AG04450 (cell line): ENCODE measurements around the gene SRRM3. TPM values are rescaled to one million over a fixed set of nuclear protein-coding genes. Genes with fewer than 3 reads are reported as not detected.

Source experiments
- CTCF ChIA-PET: fragments of 300-600, 350-600 bp; formaldehyde crosslinking; extraction: SDS; loops from one replicate; lab custom pipeline; 2022; ENCODE audit warnings: antibody characterized with exemption, inconsistent platforms; lab: Charles Lee
- POLR2A ChIA-PET: fragments of 350-600 bp; formaldehyde crosslinking; extraction: SDS; loops from one replicate; lab custom pipeline; 2021; ENCODE audit warnings: antibody characterized with exemption, inconsistent platforms; lab: Yijun Ruan, JAX
- DNase-seq: peaks from one replicate; pipeline ENCODE4 v3.0.0-alpha.2; 2011; ENCODE audit warnings: low read depth, low spot score
- H3K27ac ChIP-seq: one replicate; pipeline ENCODE4 v1.5.1; 2012; ENCODE audit warnings: low read depth, low read length, control low read depth
- H3K27me3 ChIP-seq: one replicate; pipeline ENCODE4 v1.6.0; 2012; ENCODE audit warnings: low read length; ENCODE audit not compliant: control insufficient read depth, insufficient read depth
- H3K4me3 ChIP-seq: 2 replicates; pipeline ENCODE4 v1.5.1; 2011; ENCODE audit warnings: mild to moderate bottlenecking, low read depth, low read length, control low read depth
- H3K9me3 ChIP-seq: 2 replicates; pipeline ENCODE4 v1.5.1; 2012; ENCODE audit warnings: low read length; ENCODE audit not compliant: control insufficient read depth, insufficient read depth
- polyA plus RNA-seq: library from polyadenylated mRNA; depleted of rRNA; stranded (reverse); fragments of >200 nt; gene quantifications from 2 replicates; pipeline ENCODE4 v1.2.3, GENCODE V29; 2011
- TF ChIP-seq, protein P1 (sequence below): IDR thresholded peaks from 2 replicates; pipeline ENCODE4 v1.5.1; 2011; ENCODE audit warnings: low read depth, low read length, control low read depth, inconsistent platforms

Gene SRRM3
- polyA plus RNA-seq, 1 experiment, result 1.5 TPM

DNA sequence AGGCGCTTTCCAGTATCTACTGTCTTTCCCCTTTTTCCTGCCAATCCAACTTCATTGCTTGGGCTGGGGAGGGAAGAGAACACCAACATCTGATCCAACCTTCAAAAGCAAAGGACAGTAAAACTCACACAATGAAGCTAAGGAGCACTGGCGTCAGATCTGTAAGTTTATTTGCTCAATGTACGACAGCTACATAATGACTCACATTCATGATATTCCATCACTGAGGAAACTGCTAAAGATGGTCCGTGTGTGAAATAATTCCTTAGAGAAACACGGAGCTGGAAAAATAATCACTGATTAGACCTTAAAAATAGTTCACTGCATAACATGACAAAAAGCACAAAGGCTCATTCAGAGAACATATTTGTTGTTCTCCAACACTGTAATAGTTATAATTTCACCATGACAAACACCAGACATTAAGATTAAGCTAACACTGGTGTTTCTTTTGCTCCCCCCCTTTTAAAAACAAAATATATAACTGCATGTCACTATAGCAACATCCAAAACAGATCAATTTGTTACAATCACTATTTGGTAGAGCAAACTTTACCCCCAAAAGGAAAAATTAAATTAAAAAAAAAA lies 125.0 kb downstream of the SRRM3 start:
- Histone ChIP-seq H3K27ac (no peak overlapping the region), H3K9me3 (no peaks in the 10 kb centered on the region; the same call in 1 of the 2 replicates), H3K4me3 (no peak overlapping the region), H3K27me3 (no peaks in the 10 kb centered on the region)
- DNase-seq, result no peak
- TF ChIP-seq, protein P1, sequence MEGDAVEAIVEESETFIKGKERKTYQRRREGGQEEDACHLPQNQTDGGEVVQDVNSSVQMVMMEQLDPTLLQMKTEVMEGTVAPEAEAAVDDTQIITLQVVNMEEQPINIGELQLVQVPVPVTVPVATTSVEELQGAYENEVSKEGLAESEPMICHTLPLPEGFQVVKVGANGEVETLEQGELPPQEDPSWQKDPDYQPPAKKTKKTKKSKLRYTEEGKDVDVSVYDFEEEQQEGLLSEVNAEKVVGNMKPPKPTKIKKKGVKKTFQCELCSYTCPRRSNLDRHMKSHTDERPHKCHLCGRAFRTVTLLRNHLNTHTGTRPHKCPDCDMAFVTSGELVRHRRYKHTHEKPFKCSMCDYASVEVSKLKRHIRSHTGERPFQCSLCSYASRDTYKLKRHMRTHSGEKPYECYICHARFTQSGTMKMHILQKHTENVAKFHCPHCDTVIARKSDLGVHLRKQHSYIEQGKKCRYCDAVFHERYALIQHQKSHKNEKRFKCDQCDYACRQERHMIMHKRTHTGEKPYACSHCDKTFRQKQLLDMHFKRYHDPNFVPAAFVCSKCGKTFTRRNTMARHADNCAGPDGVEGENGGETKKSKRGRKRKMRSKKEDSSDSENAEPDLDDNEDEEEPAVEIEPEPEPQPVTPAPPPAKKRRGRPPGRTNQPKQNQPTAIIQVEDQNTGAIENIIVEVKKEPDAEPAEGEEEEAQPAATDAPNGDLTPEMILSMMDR, result no peak
- ChIA-PET CTCF (interaction anchor here (1.0 to 2.3 kb wide), 3 partner anchors 12 to 35 kb away, joined by 4 to 12 read pairs (median 4); partner anchors contain the start of gene YWHAG), POLR2A (interaction anchor here (1.4 to 1.5 kb wide), 2 partner anchors 9 to 32 kb away, joined by 6 to 11 read pairs; partner anchors contain the start of gene YWHAG)

DNA sequence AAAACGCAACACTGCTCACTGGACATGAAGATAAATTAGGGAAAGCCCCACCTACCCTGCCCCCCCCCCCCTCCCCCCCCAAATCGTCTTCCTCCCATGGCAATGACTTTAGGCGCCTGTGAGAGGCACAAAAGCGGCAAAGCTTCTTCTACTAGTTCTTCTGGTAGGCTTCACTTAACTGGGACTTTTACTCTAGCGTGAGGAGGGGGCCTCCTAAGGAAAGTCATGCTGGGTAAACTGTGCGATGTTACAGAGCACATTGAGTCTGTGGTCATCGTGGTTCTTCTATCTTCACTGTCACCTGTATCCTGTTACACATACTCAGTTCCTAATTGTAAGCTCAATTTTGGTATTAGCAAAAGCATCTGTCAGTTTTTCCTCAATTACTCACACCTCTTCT lies 125.9 kb downstream of the SRRM3 start:
- DNase-seq, result no peak
- POLR2A ChIA-PET, result interaction anchor here (0.6 to 1.5 kb wide), 3 partner anchors 9 to 31 kb away, joined by 6 to 11 read pairs (median 7); partner anchors contain the start of gene YWHAG
- CTCF ChIA-PET, result interaction anchor here (0.6 to 2.3 kb wide), 3 partner anchors 13 to 59 kb away, joined by 4 to 12 read pairs (median 5); no protein-coding TSS in a partner anchor

DNA sequence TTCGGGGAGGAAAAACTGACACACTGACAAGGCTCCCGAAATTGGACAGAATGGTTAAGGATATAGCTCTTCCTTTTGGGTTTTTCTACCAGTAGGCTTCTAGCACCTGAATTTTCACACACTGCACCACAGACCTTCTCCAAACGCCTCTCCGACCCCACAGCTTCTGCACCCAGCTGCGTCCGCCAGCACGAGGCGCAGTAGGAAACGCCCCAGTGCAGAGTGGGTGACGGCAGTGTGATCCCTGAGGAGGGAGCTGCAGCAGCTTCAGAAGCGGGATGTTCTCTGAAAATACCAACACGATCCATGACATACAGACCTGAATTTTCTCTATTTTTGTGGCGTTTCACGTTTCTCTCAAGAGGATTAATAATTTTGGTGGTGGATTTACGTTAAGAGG lies 126.7 kb downstream of the SRRM3 start:
- ChIA-PET POLR2A (interaction anchor here (0.6 kb wide), 1 partner anchor 9 kb away, joined by 7 read pairs; no protein-coding TSS in a partner anchor), CTCF (interaction anchor here (2.3 kb wide), 1 partner anchor 37 kb away, joined by 12 read pairs; no protein-coding TSS in a partner anchor)
- Histone ChIP-seq H3K4me3 (no peak overlapping the region), H3K27ac (no peak overlapping the region), H3K27me3 (no peaks in the 10 kb centered on the region), H3K9me3 (no peaks in the 10 kb centered on the region; the same call in 1 of the 2 replicates)
- TF ChIP-seq, protein P1, result no peak
- no peak for DNase-seq

More for the DNA sequence above, 125.9 kb downstream of the SRRM3 start:
- no peak overlapping the region for H3K27ac ChIP-seq
- no peaks in the 10 kb centered on the region; the same call in 1 of the 2 replicates for H3K9me3 ChIP-seq
- no peak overlapping the region for H3K4me3 ChIP-seq
- H3K27me3 ChIP-seq, result no peaks in the 10 kb centered on the region
- TF ChIP-seq, protein P1, result no peak

DNA sequence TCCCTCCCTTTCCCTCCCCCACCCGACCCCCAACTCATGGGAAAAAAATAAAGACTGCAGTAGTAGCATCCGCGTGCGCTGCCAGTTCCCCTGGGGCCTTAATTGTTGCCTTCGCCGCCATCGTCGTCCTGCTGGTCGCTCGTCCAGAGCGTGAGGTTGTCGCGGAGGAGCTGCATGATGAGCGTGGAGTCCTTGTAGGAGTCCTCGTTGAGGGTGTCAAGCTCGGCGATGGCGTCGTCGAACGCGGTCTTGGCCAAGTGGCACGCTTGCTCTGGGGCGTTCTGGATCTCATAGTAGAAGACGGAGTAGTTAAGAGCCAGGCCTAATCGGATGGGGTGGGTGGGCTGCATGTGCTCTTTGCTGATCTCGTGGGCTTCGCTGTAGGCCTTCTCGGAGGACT lies 127.8 kb downstream of the SRRM3 start:
- H3K9me3 ChIP-seq, result no peaks in the 10 kb centered on the region; the same call in 1 of the 2 replicates
- no peaks in the 10 kb centered on the region for H3K27me3 ChIP-seq
- peak overlapping the region; percentile 21 for H3K27ac ChIP-seq
- no peak for DNase-seq
- ChIA-PET CTCF (interaction anchor here (0.6 kb wide), 1 partner anchor 15 kb away, joined by 3 read pairs; no protein-coding TSS in a partner anchor), POLR2A (no interaction called here)
- H3K4me3 ChIP-seq, result no peak overlapping the region
- TF ChIP-seq, protein P1, result no peak

DNA sequence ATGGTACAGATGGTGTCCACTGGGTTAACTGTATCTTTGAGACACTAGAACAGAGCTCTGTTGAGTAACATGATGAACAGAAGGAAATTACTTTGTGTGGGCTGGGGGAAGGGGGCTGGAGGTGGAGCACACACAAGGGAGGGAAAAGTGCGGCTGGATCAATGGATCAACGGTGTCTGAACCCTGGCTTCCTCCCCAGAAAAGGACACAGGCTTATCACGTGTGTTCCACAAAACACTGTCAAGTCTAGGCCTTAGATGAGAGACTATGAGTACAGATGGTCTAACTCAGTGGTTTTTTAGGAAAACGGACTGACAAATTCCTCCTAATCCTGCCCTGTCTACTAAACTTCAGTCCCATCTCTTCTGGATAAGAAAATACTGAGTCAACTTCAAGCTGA lies 128.6 kb downstream of the SRRM3 start:
- POLR2A ChIA-PET, result no interaction called here
- TF ChIP-seq, protein P1, result no peak
- Histone ChIP-seq H3K27me3 (no peaks in the 10 kb centered on the region), H3K9me3 (no peaks in the 10 kb centered on the region; the same call in 1 of the 2 replicates), H3K4me3 (no peak overlapping the region), H3K27ac (no peak overlapping the region)
- DNase-seq, result no peak
- CTCF ChIA-PET, result interaction anchor here (0.8 kb wide), 1 partner anchor 16 kb away, joined by 5 read pairs; no protein-coding TSS in a partner anchor
